HG03520 (cell line): ENCODE measurements around the gene CYB5A.
"Not testable (repeated sequence)": the region's sequence is repeated elsewhere in the genome, so short reads cannot be mapped to it uniquely, and the experiment has no call there.

ENCODE experiments used
- ATAC-seq: cut with Tn5 transposase; IDR thresholded peaks from one replicate; pipeline ENCODE4 v1.9.1; 2021; ENCODE audit warnings: mild to moderate bottlenecking, moderate library complexity; ENCODE audit not compliant: unreplicated experiment

CYB5A gene

DNA sequence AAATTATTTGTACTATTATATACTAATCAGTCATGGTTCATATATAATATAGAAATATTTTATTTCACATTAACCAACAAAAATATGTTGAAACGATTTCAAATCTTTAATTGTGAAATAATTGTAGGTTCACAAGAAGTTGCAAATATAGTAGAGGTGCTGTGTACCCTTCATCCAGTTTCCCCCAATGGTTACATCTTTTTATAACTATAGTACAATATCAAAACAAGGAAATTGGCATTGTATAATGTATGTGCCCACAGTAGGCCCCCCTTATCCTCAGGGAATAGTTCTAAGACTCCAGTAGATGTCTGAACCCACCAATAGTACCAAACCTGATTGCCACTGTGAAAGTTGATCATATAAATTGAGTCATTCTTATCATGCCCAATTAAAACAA, 7.4 kb upstream of the CYB5A start:
- ATAC-seq: no peak

DNA sequence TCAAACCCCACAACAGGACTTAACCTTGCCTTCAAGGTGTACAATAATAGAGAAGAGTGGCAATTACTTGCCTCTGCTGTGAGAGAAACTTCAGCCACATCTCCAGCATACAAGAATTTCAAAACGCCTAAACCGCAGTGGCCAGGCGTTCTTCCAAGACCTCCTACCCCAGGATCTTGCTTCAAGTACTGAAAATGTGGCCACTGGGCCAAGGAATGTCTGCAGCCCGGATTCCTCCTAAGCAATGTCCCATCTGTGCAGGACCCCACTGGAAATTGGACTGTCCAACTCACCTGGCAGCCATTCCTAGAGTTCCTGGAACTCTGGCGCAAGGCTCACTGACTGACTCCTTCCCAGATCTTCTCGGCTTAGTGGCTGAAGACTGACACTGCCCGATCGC, 2.8 kb upstream of the CYB5A start:
- no peak for ATAC-seq

DNA sequence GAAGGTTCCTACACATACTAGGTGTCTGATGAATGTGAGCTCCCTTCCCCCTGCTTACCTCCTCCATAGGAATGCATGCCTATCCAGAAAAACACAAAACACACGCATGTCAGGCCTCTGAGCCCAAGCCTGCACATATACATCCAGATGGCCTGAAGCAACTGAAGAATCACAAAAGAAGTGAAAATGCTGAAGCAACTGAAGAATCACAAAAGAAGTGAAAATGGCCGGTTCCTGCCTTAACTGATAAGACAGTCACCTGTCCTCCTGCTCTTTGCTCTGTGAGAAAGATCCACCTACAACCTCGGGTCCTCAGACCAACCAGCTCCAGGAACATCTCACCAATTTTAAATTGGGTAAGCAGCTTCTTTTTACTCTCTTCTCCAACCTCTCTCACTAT, 1.2 kb upstream of the CYB5A start:
- not testable (repeated sequence) for ATAC-seq

DNA sequence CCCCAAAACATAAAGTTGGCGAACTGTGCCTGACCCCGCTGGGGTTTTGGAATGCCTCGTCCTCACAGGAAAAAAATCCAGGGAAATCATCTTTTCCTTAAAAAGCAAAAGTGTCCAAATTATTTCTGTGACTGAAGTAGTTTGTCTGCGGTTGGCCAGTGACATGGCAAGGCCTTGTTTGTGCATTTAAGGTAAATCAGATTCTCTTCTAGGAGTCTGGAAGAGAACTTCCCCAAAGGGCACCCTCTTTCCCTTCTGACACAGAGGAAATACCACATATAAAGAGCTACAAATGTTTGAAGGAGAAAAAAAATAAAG, 737 bp upstream of the CYB5A start:
- ATAC-seq: no peak

DNA sequence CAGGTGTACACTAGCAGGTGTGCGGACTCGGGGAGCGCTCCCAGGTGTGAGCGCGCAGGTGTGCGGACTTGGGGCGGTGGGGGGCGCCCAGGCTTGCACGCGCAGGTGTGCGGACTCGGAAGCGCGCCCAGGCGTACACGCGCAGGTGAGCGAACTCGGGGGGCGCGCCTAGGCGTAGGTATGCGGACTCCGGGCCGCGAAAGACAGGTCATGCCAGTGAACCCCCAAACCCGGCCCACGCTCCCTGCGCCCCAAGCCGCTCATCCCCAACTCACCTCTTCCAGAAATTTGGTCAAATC, 342 bp downstream of the CYB5A start:
- ATAC-seq: no peak

DNA sequence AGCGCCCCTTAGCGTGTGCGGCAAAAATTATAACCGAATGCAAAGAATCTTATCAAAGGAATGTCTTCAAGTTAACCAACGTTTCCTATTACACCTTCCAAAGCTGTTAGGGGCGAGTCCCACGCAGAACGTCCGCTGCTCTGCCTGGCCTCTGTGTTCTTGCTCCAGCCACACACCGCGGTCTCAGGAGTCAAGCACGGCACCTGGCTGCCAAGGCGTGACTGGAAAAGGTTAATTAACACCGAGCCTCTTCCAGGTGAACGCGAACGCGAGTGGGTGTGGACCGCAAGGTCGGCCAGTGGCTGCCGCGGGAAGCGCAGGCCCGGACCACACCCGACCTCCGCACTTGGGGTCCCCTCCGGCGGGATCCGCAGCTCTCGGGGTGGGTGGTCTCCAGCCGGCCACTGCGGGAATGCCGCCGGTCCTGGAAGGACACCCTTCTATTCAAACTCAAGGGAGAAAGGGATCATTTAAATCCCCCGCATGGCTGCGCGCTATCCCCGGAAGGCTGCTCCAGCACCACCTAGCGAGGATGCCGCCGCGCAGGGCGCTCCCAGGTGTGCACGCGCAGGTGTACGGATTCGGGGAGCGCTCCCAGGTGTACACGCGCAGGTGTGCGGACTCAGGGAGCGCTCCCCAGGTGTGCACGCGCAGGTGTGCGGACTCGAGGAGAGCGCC, 830 bp downstream of the CYB5A start:
- no peak for ATAC-seq

DNA sequence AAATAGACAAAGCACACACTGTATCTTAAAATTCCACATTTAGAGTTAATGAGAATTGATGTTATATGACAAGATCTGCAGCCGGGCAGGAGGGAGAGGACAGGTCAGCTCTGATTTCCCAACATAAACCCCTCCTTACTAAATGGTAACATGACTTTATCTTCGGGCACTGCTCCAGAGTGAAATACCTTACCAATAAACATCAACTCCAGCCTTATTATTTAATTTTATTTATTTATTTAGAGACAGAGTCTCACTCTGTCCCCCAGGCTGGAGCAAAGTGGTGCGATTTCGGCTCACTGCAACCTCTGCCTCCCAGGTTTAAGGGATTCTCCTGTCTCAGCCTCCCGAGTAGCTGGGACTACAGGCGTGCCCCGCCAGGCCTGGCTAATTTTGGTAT, 1.7 kb downstream of the CYB5A start:
- no peak for ATAC-seq

DNA sequence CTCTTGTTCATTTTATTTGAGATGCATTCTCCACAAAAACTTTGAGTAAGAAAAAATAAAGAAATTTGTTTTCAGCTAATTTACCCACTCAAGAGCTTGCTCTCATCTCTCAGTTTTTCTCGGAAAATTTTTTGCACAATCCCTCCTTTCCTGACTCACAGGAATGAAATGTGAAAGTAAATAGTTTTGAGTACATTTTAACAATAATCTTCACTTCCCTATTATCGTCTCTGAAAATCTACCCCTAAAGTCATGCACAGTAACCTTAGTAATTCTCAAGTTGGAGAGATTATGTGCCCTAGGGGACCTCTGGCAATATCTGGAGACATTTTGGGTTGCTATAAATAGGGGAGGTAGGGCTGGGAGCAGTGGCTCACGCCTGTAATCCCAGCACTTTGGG, 2.6 kb downstream of the CYB5A start:
- ATAC-seq: no peak

DNA sequence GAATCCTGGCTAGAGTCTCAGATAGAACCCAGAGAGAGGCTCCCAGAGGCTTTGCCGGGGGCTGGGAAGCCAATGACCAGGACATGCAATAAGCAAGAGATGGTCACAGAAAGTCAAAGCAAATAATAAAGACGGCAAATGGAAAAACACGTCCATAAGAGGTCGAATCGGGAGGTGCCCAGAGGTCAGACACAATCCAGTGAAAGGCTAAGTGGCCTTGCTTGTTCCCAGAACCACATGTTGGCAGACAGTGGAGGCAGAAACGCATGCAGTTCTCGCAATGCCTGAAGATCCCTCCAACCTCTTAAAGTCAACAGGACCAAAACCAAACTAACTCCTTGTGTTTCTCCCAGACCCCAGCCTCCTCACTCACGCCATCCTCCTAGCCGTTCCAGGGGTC, 3.0 kb downstream of the CYB5A start:
- ATAC-seq: no peak

DNA sequence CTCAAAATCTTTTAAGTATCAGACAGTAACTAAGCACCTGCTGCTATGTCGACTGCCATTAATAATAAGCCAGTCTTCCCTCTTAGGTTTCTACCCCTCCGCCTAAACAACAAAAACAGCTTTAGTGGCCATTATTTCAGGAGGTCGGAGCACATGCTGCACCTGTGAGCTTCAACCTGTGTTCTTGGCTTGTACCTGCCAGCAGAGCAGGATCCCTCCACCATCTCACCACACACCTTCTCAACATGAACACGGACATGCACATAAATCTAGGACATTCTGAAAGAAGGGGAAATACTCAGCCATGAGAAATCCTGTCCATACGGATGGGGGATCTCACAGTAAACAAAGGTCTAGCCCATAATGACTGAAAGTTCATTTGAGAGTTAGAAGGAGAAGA, 3.7 kb downstream of the CYB5A start:
- no peak for ATAC-seq

DNA sequence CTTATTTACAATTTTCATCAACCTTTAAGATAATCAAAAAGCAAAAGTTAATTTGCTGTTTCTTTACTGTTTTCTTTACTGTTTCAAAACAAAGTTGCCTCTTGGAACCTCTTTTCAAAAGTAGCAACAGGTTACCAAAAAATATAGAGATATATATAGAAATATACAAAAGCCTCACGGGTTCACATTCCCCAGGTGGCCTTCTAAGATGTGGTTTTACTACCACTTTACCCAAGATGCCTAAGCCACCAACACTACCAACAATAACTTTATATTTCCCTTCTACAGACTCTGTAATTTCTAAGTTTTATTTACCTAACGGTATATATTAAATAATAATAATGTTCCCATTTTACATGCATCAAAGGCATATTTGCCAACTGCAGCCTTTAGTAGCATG, 4.9 kb downstream of the CYB5A start:
- ATAC-seq: no peak

DNA sequence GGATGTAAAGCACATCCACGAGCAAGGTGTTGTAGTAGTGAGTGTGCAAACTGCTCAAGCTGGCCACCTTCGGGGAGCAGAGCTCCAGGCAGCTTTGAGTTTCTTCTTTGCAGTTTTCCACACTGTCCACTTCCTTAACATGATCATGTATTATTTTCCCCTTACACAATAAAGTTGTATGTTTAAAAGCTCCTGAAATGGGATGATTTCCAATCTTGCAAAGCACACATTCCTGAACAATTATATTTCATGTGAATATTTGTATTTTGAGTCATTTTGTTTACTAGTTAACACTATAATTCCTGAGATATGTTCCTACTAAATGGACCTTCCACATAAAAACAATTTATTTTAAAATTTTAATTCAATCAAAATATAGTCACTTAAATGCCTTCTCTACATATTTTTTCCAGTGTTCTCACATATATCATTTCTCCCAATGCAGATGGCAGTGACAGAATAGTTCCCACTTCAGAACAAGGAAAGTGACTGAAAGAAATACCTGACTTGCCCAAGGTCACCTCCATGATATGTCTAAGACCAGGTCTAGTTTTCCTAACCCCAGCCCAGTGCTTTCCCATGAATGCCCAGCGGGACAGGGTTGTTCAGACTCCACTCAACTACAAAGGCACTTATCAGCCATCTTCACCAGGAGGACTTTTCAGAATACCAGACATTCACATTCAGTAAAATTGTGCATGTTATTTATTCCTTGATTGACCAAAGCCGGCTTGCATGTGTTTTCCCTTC, 5.5 kb downstream of the CYB5A start:
- ATAC-seq: no peak

DNA sequence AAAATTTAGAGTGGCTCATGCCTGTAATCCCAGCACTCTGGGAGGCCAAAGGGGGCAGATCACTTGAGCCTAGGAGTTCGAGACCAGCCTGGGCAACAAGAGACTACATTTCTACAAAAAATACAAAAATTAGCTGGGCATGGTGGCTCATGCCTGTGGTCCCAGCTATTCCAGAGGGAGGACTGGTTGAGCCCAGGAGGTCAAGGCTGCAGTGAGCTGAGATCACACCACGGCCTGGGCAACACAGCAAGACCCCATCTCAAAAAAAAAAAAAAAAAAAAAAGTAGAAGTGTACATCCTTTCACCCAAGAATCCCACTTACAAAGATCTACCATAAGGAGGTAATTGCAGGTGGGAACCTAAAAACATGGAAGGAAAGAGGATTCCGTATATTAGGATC, 6.2 kb downstream of the CYB5A start:
- not testable (repeated sequence) for ATAC-seq

DNA sequence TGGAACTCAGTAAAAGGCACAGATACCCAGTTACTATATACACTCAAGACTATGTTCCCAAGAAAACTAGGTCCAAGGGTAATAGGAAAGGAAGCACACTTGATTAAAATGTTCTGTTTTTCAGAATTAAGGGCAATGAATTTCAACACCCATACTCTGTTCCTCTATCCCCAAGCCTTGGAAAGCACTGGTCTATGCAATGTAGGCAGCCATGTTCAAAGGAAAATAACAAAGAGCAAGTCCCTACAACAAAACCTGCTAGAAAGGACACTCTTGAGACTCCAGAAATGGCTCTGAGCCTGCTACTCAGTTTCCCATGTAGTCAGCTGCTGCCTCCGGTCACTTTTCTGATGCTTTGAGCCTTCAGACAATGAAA, 6.8 kb downstream of the CYB5A start:
- ATAC-seq: no peak

DNA sequence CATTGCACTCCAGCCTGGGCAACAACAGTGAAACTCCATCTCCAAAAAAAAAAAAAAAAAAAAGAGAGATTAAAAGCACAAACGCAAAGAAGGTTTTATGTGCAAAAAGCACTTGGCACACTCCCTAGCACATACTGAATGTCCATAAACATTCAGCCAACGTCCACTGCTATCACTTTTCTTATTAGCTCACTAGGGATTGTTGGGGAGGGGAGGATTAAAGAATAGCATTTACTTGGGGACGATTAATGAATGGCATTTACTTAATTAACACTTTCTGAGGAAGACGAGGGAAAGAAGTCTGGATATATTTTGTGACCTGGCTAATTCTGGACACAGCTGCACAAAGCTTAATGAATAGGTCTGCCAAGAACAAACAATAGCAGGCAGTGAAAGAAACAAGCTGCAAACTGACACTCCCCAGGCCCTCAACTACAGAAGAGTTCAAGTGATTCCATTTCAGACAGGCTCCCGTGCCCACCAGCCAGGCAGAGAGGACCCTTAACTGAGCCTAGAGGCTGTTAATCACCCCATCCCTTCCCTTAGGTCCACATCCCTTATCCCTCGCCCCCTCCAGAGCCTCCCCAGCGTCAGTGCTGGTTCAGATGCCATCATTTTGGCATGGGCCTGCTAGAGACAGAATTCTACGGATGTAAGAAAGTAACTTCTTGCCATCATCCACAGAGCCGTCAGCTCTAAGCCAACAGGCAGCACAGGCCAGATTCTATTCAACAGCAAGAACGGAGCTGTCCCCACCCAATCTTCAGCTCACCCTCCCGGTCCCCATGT, 7.4 kb downstream of the CYB5A start:
- ATAC-seq: no peak

DNA sequence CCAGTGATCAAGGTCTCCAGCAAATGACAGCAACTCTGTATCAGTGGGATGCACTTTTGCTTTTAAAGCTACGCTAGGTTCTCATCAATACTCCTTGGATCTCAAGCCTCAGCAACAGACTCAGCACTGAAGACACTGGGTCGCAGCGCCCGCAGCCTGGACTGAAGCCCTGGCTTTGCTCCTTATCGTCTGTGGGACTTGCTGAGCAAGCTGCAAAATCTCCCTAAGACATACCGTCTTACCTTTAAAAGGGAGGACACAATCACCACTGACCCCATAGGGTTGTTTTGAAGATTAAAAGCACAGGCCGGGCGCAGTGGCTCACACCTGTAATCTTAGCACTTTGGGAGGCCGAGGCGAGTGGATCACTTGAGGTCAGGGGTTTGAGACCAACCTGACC, 8.1 kb downstream of the CYB5A start:
- ATAC-seq: no peak

DNA sequence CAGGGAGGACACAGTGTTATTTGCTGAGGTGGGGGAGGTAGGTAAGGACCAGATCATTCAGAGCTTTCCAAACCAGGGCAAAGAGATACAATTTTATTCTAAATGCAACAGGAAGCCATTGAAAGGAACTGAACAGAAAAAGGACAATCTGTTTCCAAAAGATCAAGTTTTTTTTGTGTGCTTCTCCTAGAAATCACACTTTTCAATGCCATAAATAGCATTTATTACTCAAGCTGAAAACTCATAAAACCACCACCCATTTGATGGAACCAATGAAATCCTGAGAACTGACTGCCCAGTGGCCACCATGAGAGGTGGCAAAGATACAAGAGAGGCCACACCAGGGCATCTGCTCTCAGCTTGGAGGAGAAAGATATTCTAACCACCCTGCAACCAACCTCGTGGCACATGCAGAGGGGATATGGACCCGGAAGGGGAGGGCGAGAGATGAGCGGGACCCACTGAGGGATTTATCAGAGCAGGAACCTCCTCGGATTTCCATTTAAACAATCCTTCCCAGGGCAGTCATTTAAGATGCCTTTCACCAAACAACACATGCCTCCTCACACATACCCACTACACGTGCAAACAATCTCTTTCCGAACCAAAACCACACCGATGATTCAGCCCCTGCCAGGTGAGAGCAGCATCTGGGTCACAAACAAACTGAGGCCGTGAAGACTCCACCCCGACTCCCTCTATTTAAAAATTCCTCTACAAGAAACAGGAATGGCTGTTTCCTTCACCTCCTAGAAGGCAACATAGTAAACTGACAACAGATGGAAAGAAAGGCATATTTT, 8.8 kb downstream of the CYB5A start:
- ATAC-seq: no peak

DNA sequence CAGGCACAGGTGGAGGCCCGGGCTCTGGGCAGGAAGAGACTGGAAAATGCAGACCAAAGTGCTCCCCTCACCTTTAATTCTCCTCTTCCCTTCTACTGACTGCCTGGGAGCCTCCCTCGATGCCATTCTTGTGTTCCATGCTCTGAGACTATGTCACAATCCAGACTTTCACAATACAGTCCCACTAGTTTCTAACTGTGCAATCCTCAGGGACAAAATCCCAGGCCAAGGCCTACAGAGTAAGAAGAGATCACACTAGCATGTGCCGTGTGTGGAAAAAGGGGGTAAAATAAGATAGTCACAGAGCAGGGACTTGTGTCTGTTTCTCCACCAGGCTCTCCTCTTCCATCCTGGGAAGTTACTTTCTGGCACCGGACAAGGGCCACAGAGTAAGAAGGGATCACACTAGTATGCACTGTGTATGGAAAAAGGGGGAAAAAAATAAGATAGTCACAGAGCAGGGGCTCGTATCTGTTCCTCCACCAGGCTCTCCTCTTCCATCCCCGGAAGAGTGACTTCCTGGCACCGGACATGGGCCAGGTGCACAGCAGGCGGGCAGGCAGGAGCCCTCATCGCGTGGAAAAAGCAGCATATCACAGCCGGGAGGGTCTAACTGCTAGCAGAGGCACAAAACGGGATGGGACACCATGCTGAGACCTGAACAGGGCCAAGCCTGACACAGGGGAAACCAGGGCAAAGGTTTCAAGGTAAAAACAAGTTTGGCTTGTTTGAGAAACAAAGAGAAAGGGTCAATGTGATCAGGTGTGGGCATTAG, 9.6 kb downstream of the CYB5A start:
- ATAC-seq: no peak

DNA sequence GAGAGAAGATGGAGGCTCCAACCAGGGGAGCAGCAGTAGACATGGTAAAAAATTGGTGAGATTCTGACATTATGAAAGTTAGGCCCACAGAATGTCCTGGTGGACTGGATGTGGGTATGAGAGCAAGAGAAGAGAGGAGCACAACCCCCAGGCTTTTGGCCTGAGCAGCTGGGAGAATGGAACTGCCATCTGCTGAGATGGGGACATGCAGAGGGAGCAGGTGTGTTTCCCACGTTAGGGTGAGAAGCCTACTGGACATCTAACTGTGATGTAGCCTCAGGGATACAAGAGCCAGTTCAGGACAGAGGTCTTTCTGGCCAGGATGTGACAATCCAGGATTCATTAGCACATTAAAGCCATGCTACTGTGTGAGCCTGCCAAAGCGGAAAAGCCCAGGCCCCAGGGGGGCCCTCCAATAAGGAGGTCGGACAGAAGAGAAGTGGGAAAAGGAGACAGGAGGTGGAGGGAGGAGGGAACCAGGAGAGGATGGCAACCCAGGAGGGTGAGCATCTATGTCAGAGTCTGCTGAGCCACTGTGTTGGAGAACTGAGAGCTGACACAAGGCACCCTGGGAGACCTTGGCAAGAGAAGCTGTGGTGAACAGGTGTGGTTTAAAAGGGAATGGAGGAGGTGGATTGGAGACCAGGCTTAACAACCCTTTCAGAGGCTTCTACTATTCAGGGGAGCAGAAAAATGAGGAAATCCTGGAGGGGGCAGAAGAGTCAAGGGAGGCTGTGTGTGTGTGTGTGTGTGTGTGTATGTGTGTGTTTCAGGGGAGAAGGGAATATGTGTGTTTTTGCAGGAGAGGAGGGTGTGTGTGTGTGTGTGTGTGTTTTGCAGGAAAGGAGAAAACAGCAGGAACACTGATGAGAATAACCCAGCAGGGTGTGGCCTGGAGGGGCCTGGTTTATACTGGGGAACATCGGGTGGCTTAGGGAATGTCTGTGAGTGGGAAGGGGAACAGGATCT, 10.5 kb downstream of the CYB5A start:
- ATAC-seq: no peak

DNA sequence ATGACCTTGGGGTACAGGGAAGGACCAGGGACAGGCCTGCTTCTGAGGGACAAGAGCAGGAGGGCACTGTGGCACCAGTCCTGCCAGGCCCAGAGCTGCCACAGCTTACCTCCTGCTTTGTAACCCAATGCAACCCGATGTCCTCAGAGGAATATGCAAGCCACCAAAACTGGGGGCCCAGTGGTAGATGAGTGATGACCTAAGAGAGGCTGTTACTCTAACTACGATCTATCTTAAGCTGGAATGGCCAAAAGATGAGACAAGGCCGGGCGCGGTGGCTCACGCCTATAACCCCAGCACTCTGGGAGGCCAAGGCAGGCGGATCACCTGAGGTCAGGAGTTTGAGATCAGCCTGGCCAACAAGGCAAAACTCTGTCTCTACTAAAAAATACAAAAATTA, 12.8 kb downstream of the CYB5A start:
- ATAC-seq: no peak
